ENCODE measurements around the gene CPNE9.

The CPNE9 gene

GRCh38 chr3:9717563-9717962 is 13.9 kb downstream of the CPNE9 start:
- peaks cover 4% of the 10 kb centered on the region for H3K27me3 Mint-ChIP-seq
- H3K36me3 Mint-ChIP-seq (ENCODE audit: low read depth), result no peaks in the 10 kb centered on the region
- no peak overlapping the region for H3K27ac Mint-ChIP-seq
- H3K9me3 Mint-ChIP-seq, result no peaks in the 10 kb centered on the region
- H3K4me3 Mint-ChIP-seq, result no peak overlapping the region
- H3K4me1 Mint-ChIP-seq (ENCODE audit: low read depth), result peaks cover 7% of the 10 kb centered on the region

GRCh38 chr3:9718118-9718517 is 14.5 kb downstream of the CPNE9 start:
- Mint-ChIP-seq H3K27ac (no peak overlapping the region), H3K27me3 (peaks cover 4% of the 10 kb centered on the region), H3K36me3 (ENCODE audit: low read depth) (no peaks in the 10 kb centered on the region), H3K9me3 (no peaks in the 10 kb centered on the region), H3K4me3 (no peak overlapping the region), H3K4me1 (ENCODE audit: low read depth) (peaks cover 7% of the 10 kb centered on the region)

GRCh38 chr3:9721015-9721699 is 17.5 kb downstream of the CPNE9 start:
- no peaks in the 10 kb centered on the region for H3K36me3 Mint-ChIP-seq (ENCODE audit: low read depth)
- H3K27ac Mint-ChIP-seq, result no peak overlapping the region
- no peaks in the 10 kb centered on the region for H3K9me3 Mint-ChIP-seq
- peaks cover 5% of the 10 kb centered on the region for H3K4me1 Mint-ChIP-seq (ENCODE audit: low read depth)
- no peak overlapping the region for H3K4me3 Mint-ChIP-seq
- H3K27me3 Mint-ChIP-seq, result no peaks in the 10 kb centered on the region

GRCh38 chr3:9721700-9722060 is 18.0 kb downstream of the CPNE9 start:
- Mint-ChIP-seq H3K4me3 (no peak overlapping the region), H3K9me3 (no peaks in the 10 kb centered on the region), H3K27me3 (no peaks in the 10 kb centered on the region), H3K27ac (no peak overlapping the region), H3K4me1 (ENCODE audit: low read depth) (peaks cover 6% of the 10 kb centered on the region), H3K36me3 (ENCODE audit: low read depth) (no peaks in the 10 kb centered on the region)

GRCh38 chr3:9725775-9726515 is 22.3 kb downstream of the CPNE9 start:
- no peaks in the 10 kb centered on the region for H3K36me3 Mint-ChIP-seq (ENCODE audit: low read depth)
- no peaks in the 10 kb centered on the region for H3K27me3 Mint-ChIP-seq
- H3K4me3 Mint-ChIP-seq, result no peak overlapping the region
- peaks cover 38% of the 10 kb centered on the region for H3K4me1 Mint-ChIP-seq (ENCODE audit: low read depth)
- H3K9me3 Mint-ChIP-seq, result no peaks in the 10 kb centered on the region
- H3K27ac Mint-ChIP-seq, result no peak overlapping the region

- Mint-ChIP-seq H3K27me3 (no peaks in the 10 kb centered on the region), H3K4me3 (peak overlapping the region; percentile 71), H3K27ac (peak overlapping the region; percentile 23), H3K4me1 (ENCODE audit: low read depth) (peaks cover 40% of the 10 kb centered on the region), H3K9me3 (no peaks in the 10 kb centered on the region), H3K36me3 (ENCODE audit: low read depth) (no peaks in the 10 kb centered on the region)
Measured at GRCh38 chr3:9727041-9727595, 23.5 kb downstream of the CPNE9 start.

GRCh38 chr3:9727743-9728142 is 24.1 kb downstream of the CPNE9 start:
- Mint-ChIP-seq H3K9me3 (no peaks in the 10 kb centered on the region), H3K4me3 (no peak overlapping the region), H3K4me1 (ENCODE audit: low read depth) (peaks cover 45% of the 10 kb centered on the region), H3K36me3 (ENCODE audit: low read depth) (no peaks in the 10 kb centered on the region), H3K27ac (peak overlapping the region; percentile 23), H3K27me3 (no peaks in the 10 kb centered on the region)

GRCh38 chr3:9729419-9729818 is 25.8 kb downstream of the CPNE9 start:
- no peak overlapping the region for H3K27ac Mint-ChIP-seq
- no peak overlapping the region for H3K4me3 Mint-ChIP-seq
- H3K4me1 Mint-ChIP-seq (ENCODE audit: low read depth), result peaks cover 60% of the 10 kb centered on the region
- no peaks in the 10 kb centered on the region for H3K27me3 Mint-ChIP-seq
- peaks cover 10% of the 10 kb centered on the region for H3K36me3 Mint-ChIP-seq (ENCODE audit: low read depth)
- no peaks in the 10 kb centered on the region for H3K9me3 Mint-ChIP-seq

GRCh38 chr3:9730657-9731205 is 27.1 kb downstream of the CPNE9 start:
- H3K4me3 Mint-ChIP-seq, result peak overlapping the region; percentile 91
- peaks cover 23% of the 10 kb centered on the region for H3K36me3 Mint-ChIP-seq (ENCODE audit: low read depth)
- H3K27me3 Mint-ChIP-seq, result no peaks in the 10 kb centered on the region
- no peaks in the 10 kb centered on the region for H3K9me3 Mint-ChIP-seq
- peak overlapping the region; percentile 94 for H3K27ac Mint-ChIP-seq
- peaks cover 73% of the 10 kb centered on the region for H3K4me1 Mint-ChIP-seq (ENCODE audit: low read depth)

GRCh38 chr3:9731206-9732079 is 27.8 kb downstream of the CPNE9 start, which contains the start of gene BRPF1:
TSS of gene BRPF1 (plus strand) at chr3:9731735. CDS start at chr3:9734141, 2,406 bp downstream.
- Mint-ChIP-seq H3K9me3 (no peaks in the 10 kb centered on the region), H3K4me1 (ENCODE audit: low read depth) (peaks cover 73% of the 10 kb centered on the region), H3K27me3 (no peaks in the 10 kb centered on the region)

GRCh38 chr3:9732080-9732739 is 28.6 kb downstream of the CPNE9 start:
- Mint-ChIP-seq H3K4me3 (peak overlapping the region; percentile 91), H3K27me3 (no peaks in the 10 kb centered on the region), H3K9me3 (no peaks in the 10 kb centered on the region), H3K36me3 (ENCODE audit: low read depth) (peaks cover 34% of the 10 kb centered on the region), H3K27ac (peak overlapping the region; percentile 84), H3K4me1 (ENCODE audit: low read depth) (peaks cover 71% of the 10 kb centered on the region)

More at GRCh38 chr3:9731206-9732079, 27.8 kb downstream of the CPNE9 start, which contains the start of gene BRPF1:
- peaks cover 29% of the 10 kb centered on the region for H3K36me3 Mint-ChIP-seq (ENCODE audit: low read depth)
- peak within 1 kb of the TSS; percentile 91 for H3K4me3 Mint-ChIP-seq
- peak within 1 kb of the TSS; percentile 97 for H3K27ac Mint-ChIP-seq

GRCh38 chr3:9732740-9733115 is 29.1 kb downstream of the CPNE9 start:
- Mint-ChIP-seq H3K4me3 (peak overlapping the region; percentile 91), H3K36me3 (ENCODE audit: low read depth) (peaks cover 34% of the 10 kb centered on the region), H3K27me3 (no peaks in the 10 kb centered on the region), H3K9me3 (no peaks in the 10 kb centered on the region), H3K4me1 (ENCODE audit: low read depth) (peaks cover 66% of the 10 kb centered on the region), H3K27ac (peak overlapping the region; percentile 84)

- H3K9me3 Mint-ChIP-seq, result no peaks in the 10 kb centered on the region
Measured at GRCh38 chr3:9736831-9737230, 33.2 kb downstream of the CPNE9 start.

GRCh38 chr3:9739181-9739580 is 35.5 kb downstream of the CPNE9 start:
- Mint-ChIP-seq H3K9me3 (no peaks in the 10 kb centered on the region), H3K27ac (no peak overlapping the region), H3K4me3 (no peak overlapping the region), H3K36me3 (ENCODE audit: low read depth) (peaks cover 79% of the 10 kb centered on the region), H3K4me1 (ENCODE audit: low read depth) (peaks cover 27% of the 10 kb centered on the region), H3K27me3 (no peaks in the 10 kb centered on the region)

More at GRCh38 chr3:9736831-9737230, 33.2 kb downstream of the CPNE9 start:
- Mint-ChIP-seq H3K4me1 (ENCODE audit: low read depth) (peaks cover 46% of the 10 kb centered on the region), H3K27me3 (no peaks in the 10 kb centered on the region), H3K4me3 (no peak overlapping the region), H3K36me3 (ENCODE audit: low read depth) (peaks cover 65% of the 10 kb centered on the region), H3K27ac (peak overlapping the region; percentile 10)
